Stimulated activated CD8-positive, alpha-beta memory T cell treated with anti-CD3 and anti-CD28 coated beads, Interleukin-4, amount 100 ng/mL, for 4 hours (primary cell): ENCODE measurements around the gene OTC.

Source experiments
- DNase-seq, 2 donors: peaks; one replicate each; pipeline ENCODE4 v3.0.0-alpha.2; 2020; ENCODE audit warnings: low read depth in 2 of 2, low spot score in 1 of 2

The OTC gene

GRCh38 chrX:38352362-38352761 is at the start of gene OTC:
Gene OTC, plus strand, starts transcription at chrX:38352604. Its CDS starts 93 bp downstream, at chrX:38352697.
- no peak for DNase-seq

- no peak for DNase-seq
Measured at GRCh38 chrX:38304010-38304409, 48.4 kb upstream of the OTC start.

GRCh38 chrX:38305971-38306370 is 46.4 kb upstream of the OTC start:
- DNase-seq: no peak

GRCh38 chrX:38311743-38312142 is 40.7 kb upstream of the OTC start:
- no peak for DNase-seq

GRCh38 chrX:38312436-38312835 is 40.0 kb upstream of the OTC start:
- DNase-seq: no peak

- no peak for DNase-seq
Measured at GRCh38 chrX:38313190-38313589, 39.2 kb upstream of the OTC start.

- no peak for DNase-seq
Measured at GRCh38 chrX:38315186-38315585, 37.2 kb upstream of the OTC start.

GRCh38 chrX:38318196-38318595 is 34.2 kb upstream of the OTC start:
- DNase-seq: no peak

GRCh38 chrX:38318606-38319005 is 33.8 kb upstream of the OTC start:
- no peak for DNase-seq

GRCh38 chrX:38320819-38321218 is 31.6 kb upstream of the OTC start:
- no peak for DNase-seq

- DNase-seq: no peak
Measured at GRCh38 chrX:38326086-38326485, 26.3 kb upstream of the OTC start.

GRCh38 chrX:38327007-38327774 is 25.2 kb upstream of the OTC start, which contains the start of gene RPGR:
Gene RPGR, minus strand, starts transcription at chrX:38327509. Its CDS starts 142 bp downstream, at chrX:38327367.
- DNase-seq: peak; percentile 71 to 79

- no peak for DNase-seq
Measured at GRCh38 chrX:38327775-38328081, 24.7 kb upstream of the OTC start.

GRCh38 chrX:38332505-38332904 is 19.9 kb upstream of the OTC start:
- DNase-seq: no peak

- DNase-seq: no peak
Measured at GRCh38 chrX:38335382-38335781, 17.0 kb upstream of the OTC start.

GRCh38 chrX:38336538-38337240 is 15.7 kb upstream of the OTC start:
- no peak for DNase-seq

GRCh38 chrX:38341442-38341841 is 11.0 kb upstream of the OTC start:
- no peak for DNase-seq

GRCh38 chrX:38342853-38343778 is 9.3 kb upstream of the OTC start:
- DNase-seq: no peak

- DNase-seq: no peak
Measured at GRCh38 chrX:38346150-38346549, 6.3 kb upstream of the OTC start.

- no peak for DNase-seq
Measured at GRCh38 chrX:38347136-38347535, 5.3 kb upstream of the OTC start.

GRCh38 chrX:38351346-38351745 is 1.1 kb upstream of the OTC start:
- DNase-seq: no peak

GRCh38 chrX:38356401-38356800 is 4.0 kb downstream of the OTC start:
- DNase-seq: no peak
